ENCODE data around the gene EYA4.

Gene EYA4

GRCh38 chr6:133358574-133359150 is 117.5 kb downstream of the EYA4 start:
- Histone ChIP-seq H3K4me3 (no peak overlapping the region), H3K4me1 (peaks cover 6% of the 10 kb centered on the region; the same call in 1 of the 2 replicates), H3K27me3 (ENCODE audit: low read depth) (no peaks in the 10 kb centered on the region), H3K36me3 (replicated peaks) (no peaks in the 10 kb centered on the region), H3K9me3 (no peaks in the 10 kb centered on the region)
- in situ Hi-C loops (cut with MboI; ENCODE audit: low sequenced_read_pairs) = no loop called here
- no peak for DNase-seq (ENCODE audit: low spot score in 2 of 2)

- H3K27me3 ChIP-seq (ENCODE audit: low read depth) = no peaks in the 10 kb centered on the region
- H3K9me3 ChIP-seq = no peaks in the 10 kb centered on the region
- no peaks in the 10 kb centered on the region for H3K36me3 ChIP-seq (replicated peaks)
- DNase-seq (ENCODE audit: low spot score in 2 of 2) = no peak
- H3K4me3 ChIP-seq = no peak overlapping the region
- in situ Hi-C loops (cut with MboI; ENCODE audit: low sequenced_read_pairs) = no loop called here
- H3K4me1 ChIP-seq = peaks cover 6% of the 10 kb centered on the region; the same call in 1 of the 2 replicates
These were observed 118.1 kb downstream of the EYA4 start for GRCh38 chr6:133359256-133359655.

- in situ Hi-C loops (cut with MboI; ENCODE audit: low sequenced_read_pairs) = no loop called here
- Histone ChIP-seq H3K4me3 (no peak overlapping the region), H3K9me3 (no peaks in the 10 kb centered on the region), H3K27me3 (ENCODE audit: low read depth) (no peaks in the 10 kb centered on the region), H3K36me3 (replicated peaks) (no peaks in the 10 kb centered on the region), H3K4me1 (peaks cover 6% of the 10 kb centered on the region; the same call in 1 of the 2 replicates)
- DNase-seq (ENCODE audit: low spot score in 2 of 2) = no peak
These were observed 118.6 kb downstream of the EYA4 start for GRCh38 chr6:133359760-133360159.

GRCh38 chr6:133360194-133360593 is 119.0 kb downstream of the EYA4 start:
- Histone ChIP-seq H3K27me3 (ENCODE audit: low read depth) (no peaks in the 10 kb centered on the region), H3K9me3 (no peaks in the 10 kb centered on the region), H3K4me3 (no peak overlapping the region), H3K4me1 (peaks cover 6% of the 10 kb centered on the region; the same call in 1 of the 2 replicates), H3K36me3 (replicated peaks) (no peaks in the 10 kb centered on the region)
- in situ Hi-C loops (cut with MboI; ENCODE audit: low sequenced_read_pairs) = no loop called here
- no peak for DNase-seq (ENCODE audit: low spot score in 2 of 2)

- DNase-seq (ENCODE audit: low spot score in 2 of 2) = no peak
- Histone ChIP-seq H3K36me3 (replicated peaks) (no peaks in the 10 kb centered on the region), H3K27me3 (ENCODE audit: low read depth) (no peaks in the 10 kb centered on the region), H3K4me1 (peaks cover 6% of the 10 kb centered on the region; the same call in 1 of the 2 replicates), H3K4me3 (no peak overlapping the region), H3K9me3 (no peaks in the 10 kb centered on the region)
- in situ Hi-C loops (cut with MboI; ENCODE audit: low sequenced_read_pairs) = no loop called here
These were observed 121.7 kb downstream of the EYA4 start for GRCh38 chr6:133362813-133363212.

- Histone ChIP-seq H3K4me3 (no peak overlapping the region), H3K9me3 (no peaks in the 10 kb centered on the region), H3K36me3 (replicated peaks) (no peaks in the 10 kb centered on the region), H3K4me1 (peaks cover 29% of the 10 kb centered on the region), H3K27me3 (ENCODE audit: low read depth) (no peaks in the 10 kb centered on the region)
- DNase-seq (ENCODE audit: low spot score in 2 of 2) = no peak
- in situ Hi-C loops (cut with MboI; ENCODE audit: low sequenced_read_pairs) = no loop called here
These were observed 127.5 kb downstream of the EYA4 start for GRCh38 chr6:133368664-133369063.

- in situ Hi-C loops (cut with MboI; ENCODE audit: low sequenced_read_pairs) = no loop called here
- H3K4me3 ChIP-seq = no peak overlapping the region
These were observed 128.7 kb downstream of the EYA4 start for GRCh38 chr6:133369773-133370272.

GRCh38 chr6:133376743-133377142 is 135.6 kb downstream of the EYA4 start:
- H3K9me3 ChIP-seq = no peaks in the 10 kb centered on the region
- no peaks in the 10 kb centered on the region for H3K27me3 ChIP-seq (ENCODE audit: low read depth)
- H3K36me3 ChIP-seq (replicated peaks) = no peaks in the 10 kb centered on the region
- peaks cover 12% of the 10 kb centered on the region for H3K4me1 ChIP-seq
- in situ Hi-C loops (cut with MboI; ENCODE audit: low sequenced_read_pairs) = no loop called here
- H3K4me3 ChIP-seq = no peak overlapping the region
- no peak for DNase-seq (ENCODE audit: low spot score in 2 of 2)

More at GRCh38 chr6:133369773-133370272, 128.7 kb downstream of the EYA4 start:
- Histone ChIP-seq H3K27me3 (ENCODE audit: low read depth) (no peaks in the 10 kb centered on the region), H3K36me3 (replicated peaks) (no peaks in the 10 kb centered on the region), H3K4me1 (peaks cover 32% of the 10 kb centered on the region), H3K9me3 (no peaks in the 10 kb centered on the region)
- no peak for DNase-seq (ENCODE audit: low spot score in 2 of 2)

- no peaks in the 10 kb centered on the region for H3K36me3 ChIP-seq (replicated peaks)
- in situ Hi-C loops (cut with MboI; ENCODE audit: low sequenced_read_pairs) = no loop called here
- DNase-seq (ENCODE audit: low spot score in 2 of 2) = no peak
- H3K4me3 ChIP-seq = no peak overlapping the region
- H3K4me1 ChIP-seq = peaks cover 12% of the 10 kb centered on the region
- no peaks in the 10 kb centered on the region for H3K27me3 ChIP-seq (ENCODE audit: low read depth)
- H3K9me3 ChIP-seq = no peaks in the 10 kb centered on the region
These were observed 136.1 kb downstream of the EYA4 start for GRCh38 chr6:133377219-133377618.

GRCh38 chr6:133380047-133380446 is 138.9 kb downstream of the EYA4 start:
- Histone ChIP-seq H3K27me3 (ENCODE audit: low read depth) (no peaks in the 10 kb centered on the region), H3K9me3 (no peaks in the 10 kb centered on the region), H3K36me3 (replicated peaks) (no peaks in the 10 kb centered on the region), H3K4me1 (no peaks in the 10 kb centered on the region), H3K4me3 (no peak overlapping the region)
- in situ Hi-C loops (cut with MboI; ENCODE audit: low sequenced_read_pairs) = no loop called here
- DNase-seq (ENCODE audit: low spot score in 2 of 2) = no peak

GRCh38 chr6:133380723-133381122 is 139.6 kb downstream of the EYA4 start:
- Histone ChIP-seq H3K9me3 (no peaks in the 10 kb centered on the region), H3K4me1 (peaks cover 2% of the 10 kb centered on the region; the same call in 1 of the 2 replicates), H3K27me3 (ENCODE audit: low read depth) (no peaks in the 10 kb centered on the region), H3K4me3 (no peak overlapping the region), H3K36me3 (replicated peaks) (no peaks in the 10 kb centered on the region)
- in situ Hi-C loops (cut with MboI; ENCODE audit: low sequenced_read_pairs) = no loop called here
- DNase-seq (ENCODE audit: low spot score in 2 of 2) = no peak

- DNase-seq (ENCODE audit: low spot score in 2 of 2) = no peak
- Histone ChIP-seq H3K27me3 (ENCODE audit: low read depth) (no peaks in the 10 kb centered on the region), H3K9me3 (no peaks in the 10 kb centered on the region), H3K4me1 (peaks cover 34% of the 10 kb centered on the region), H3K36me3 (replicated peaks) (no peaks in the 10 kb centered on the region), H3K4me3 (no peak overlapping the region)
- in situ Hi-C loops (cut with MboI; ENCODE audit: low sequenced_read_pairs) = no loop called here
These were observed 147.6 kb downstream of the EYA4 start for GRCh38 chr6:133388731-133389130.

GRCh38 chr6:133390168-133390567 is 149.0 kb downstream of the EYA4 start:
- H3K4me3 ChIP-seq = no peak overlapping the region
- in situ Hi-C loops (cut with MboI; ENCODE audit: low sequenced_read_pairs) = no loop called here
- DNase-seq (ENCODE audit: low spot score in 2 of 2) = no peak
- no peaks in the 10 kb centered on the region for H3K36me3 ChIP-seq (replicated peaks)
- peaks cover 45% of the 10 kb centered on the region for H3K4me1 ChIP-seq
- no peaks in the 10 kb centered on the region for H3K9me3 ChIP-seq
- H3K27me3 ChIP-seq (ENCODE audit: low read depth) = no peaks in the 10 kb centered on the region

- no peaks in the 10 kb centered on the region for H3K36me3 ChIP-seq (replicated peaks)
- H3K4me3 ChIP-seq = no peak overlapping the region
- in situ Hi-C loops (cut with MboI; ENCODE audit: low sequenced_read_pairs) = no loop called here
- no peaks in the 10 kb centered on the region for H3K27me3 ChIP-seq (ENCODE audit: low read depth)
- H3K9me3 ChIP-seq = no peaks in the 10 kb centered on the region
- DNase-seq (ENCODE audit: low spot score in 2 of 2) = peak; percentile 29 to 87
- H3K4me1 ChIP-seq = peaks cover 43% of the 10 kb centered on the region
These were observed 150.9 kb downstream of the EYA4 start for GRCh38 chr6:133392015-133392414.

- DNase-seq (ENCODE audit: low spot score in 2 of 2) = no peak
- Histone ChIP-seq H3K27me3 (ENCODE audit: low read depth) (no peaks in the 10 kb centered on the region), H3K9me3 (no peaks in the 10 kb centered on the region), H3K4me1 (peaks cover 43% of the 10 kb centered on the region), H3K4me3 (no peak overlapping the region), H3K36me3 (replicated peaks) (no peaks in the 10 kb centered on the region)
- in situ Hi-C loops (cut with MboI; ENCODE audit: low sequenced_read_pairs) = no loop called here
These were observed 151.5 kb downstream of the EYA4 start for GRCh38 chr6:133392641-133393040.
